Osteoblast (primary cell): ENCODE measurements around the gene CFAP100. TPM values are rescaled to one million over a fixed set of nuclear protein-coding genes. Genes with fewer than 3 reads are reported as not detected.
A peak's percentile ranks its signal among the peaks of the same experiment; 100 is the strongest.

Experiments used
- DNase-seq: peaks from one replicate; pipeline ENCODE4 v3.0.0; 2011; ENCODE audit warnings: low spot score, mixed read lengths; ENCODE audit not compliant: insufficient read length; ENCODE audit errors: missing footprints
- H2AFZ ChIP-seq: 2 replicates; pipeline ENCODE4 v1.6.0; 2011; ENCODE audit warnings: mild to moderate bottlenecking, low read length
- H3K27ac ChIP-seq: 2 replicates; pipeline ENCODE4 v1.5.1; 2011; ENCODE audit warnings: mild to moderate bottlenecking, low read depth, low read length, moderate library complexity
- H3K27me3 ChIP-seq: 2 replicates; pipeline ENCODE4 v1.6.0; 2012; ENCODE audit warnings: mild to moderate bottlenecking, control low read depth, inconsistent platforms, low read length, moderate library complexity; ENCODE audit not compliant: insufficient read depth
- H3K36me3 ChIP-seq: 2 replicates; pipeline ENCODE4 v1.5.1; 2011; ENCODE audit warnings: mild to moderate bottlenecking, low read length, control low read depth, moderate library complexity; ENCODE audit not compliant: insufficient read depth
- H3K4me1 ChIP-seq: 2 replicates; pipeline ENCODE4 v1.5.1; 2011; ENCODE audit warnings: mild to moderate bottlenecking, low read length, control low read depth, moderate library complexity; ENCODE audit not compliant: insufficient read depth
- H3K4me2 ChIP-seq: 2 replicates; pipeline ENCODE4 v1.6.0; 2011; ENCODE audit warnings: mild to moderate bottlenecking, low read length; ENCODE audit not compliant: insufficient read depth
- H3K4me3 ChIP-seq: fragments of 200-600 bp; sonication (generic); 3 replicates; pipeline ENCODE4 v1.5.1; 2012; ENCODE audit warnings: mild to moderate bottlenecking, low read length, inconsistent platforms; ENCODE audit not compliant: insufficient read depth
- H3K79me2 ChIP-seq: 2 replicates; pipeline ENCODE4 v1.6.0; 2012; ENCODE audit warnings: mild to moderate bottlenecking, low read length, control low read depth, inconsistent platforms; ENCODE audit not compliant: insufficient read depth
- H3K9me3 ChIP-seq: 2 replicates; pipeline ENCODE4 v1.5.1; 2011; ENCODE audit warnings: low read depth, low read length, control low read depth
- H4K20me1 ChIP-seq: 2 replicates; pipeline ENCODE4 v1.6.0; 2012; ENCODE audit warnings: mild to moderate bottlenecking, low read length, control low read depth; ENCODE audit not compliant: insufficient read depth
- CTCF ChIP-seq: IDR thresholded peaks from 2 replicates; pipeline ENCODE4 v1.5.1; 2011; ENCODE audit warnings: mild to moderate bottlenecking, low read depth, low read length, moderate library complexity; ENCODE audit errors: extremely low read depth
- total RNA-seq: library from RNA; depleted of rRNA; stranded (reverse); fragments of >200 nt; gene quantifications from 2 replicates; pipeline ENCODE4 v1.2.3, GENCODE V29; 2012

Gene CFAP100
- total RNA-seq, 1 donor, result not detected

GRCh38 chr3:126475413-126476114 lies 80.9 kb downstream of the CFAP100 start, which contains the start of gene ZXDC:
TSS of gene ZXDC (minus strand) at chr3:126475891. CDS start at chr3:126475865, 26 bp downstream.
- Histone ChIP-seq H3K79me2 (peaks cover 44% of the 10 kb centered on the region), H3K4me2 (peak within 1 kb of the TSS; percentile 97), H3K36me3 (peaks cover 10% of the 10 kb centered on the region), H3K27ac (peak within 1 kb of the TSS; percentile 59), H2AFZ (peak within 1 kb of the TSS; percentile 100), H3K4me1 (peaks cover 28% of the 10 kb centered on the region), H3K9me3 (no peaks in the 10 kb centered on the region), H4K20me1 (peaks cover 33% of the 10 kb centered on the region), H3K4me3 (peak within 1 kb of the TSS; percentile 85), H3K27me3 (no peaks in the 10 kb centered on the region)
- DNase-seq, result peak; percentile 100
- TF ChIP-seq CTCF, result no peak

- Histone ChIP-seq H3K27me3 (no peaks in the 10 kb centered on the region), H3K36me3 (peaks cover 2% of the 10 kb centered on the region), H3K79me2 (peaks cover 36% of the 10 kb centered on the region), H3K4me1 (peaks cover 28% of the 10 kb centered on the region), H2AFZ (peak overlapping the region; percentile 100), H3K27ac (peak overlapping the region; percentile 56), H3K9me3 (no peaks in the 10 kb centered on the region), H4K20me1 (peaks cover 33% of the 10 kb centered on the region), H3K4me2 (peak overlapping the region; percentile 97), H3K4me3 (peak overlapping the region; percentile 85)
- no peak for TF ChIP-seq CTCF
- DNase-seq, result peak; percentile 83
Measured at GRCh38 chr3:126476166-126477060, 81.7 kb downstream of the CFAP100 start.

- no peak overlapping the region for H3K27ac ChIP-seq
- no peak overlapping the region for H3K4me3 ChIP-seq
- no peak for DNase-seq
- peak overlapping the region; percentile 47 for H2AFZ ChIP-seq
- H3K4me2 ChIP-seq, result no peak overlapping the region
- H3K79me2 ChIP-seq, result peaks cover 30% of the 10 kb centered on the region
- no peaks in the 10 kb centered on the region for H3K36me3 ChIP-seq
- no peak for TF ChIP-seq CTCF
- peaks cover 28% of the 10 kb centered on the region for H4K20me1 ChIP-seq
- H3K27me3 ChIP-seq, result no peaks in the 10 kb centered on the region
- no peaks in the 10 kb centered on the region for H3K9me3 ChIP-seq
- H3K4me1 ChIP-seq, result peaks cover 25% of the 10 kb centered on the region
Measured at GRCh38 chr3:126477061-126477380, 82.3 kb downstream of the CFAP100 start.
